Progenitor cell of endocrine pancreas (in vitro differentiated cells): ENCODE results near the gene TET2. TPM values are rescaled to one million over a fixed set of nuclear protein-coding genes. Genes with fewer than 3 reads are reported as not detected.

Experiments
- DNase-seq: peaks from one replicate; pipeline ENCODE4 v3.0.0; 2021; ENCODE audit warnings: low spot score; ENCODE audit not compliant: unreplicated experiment
- H3K27ac Mint-ChIP-seq: 2 replicates; pipeline ENCODE4 v1.8.0; 2021; ENCODE audit warnings: mild to moderate bottlenecking, moderate library complexity, mixed read lengths
- H3K27me3 Mint-ChIP-seq: 2 replicates; pipeline ENCODE4 v1.8.0; 2021; ENCODE audit warnings: mixed read lengths
- H3K36me3 Mint-ChIP-seq: 2 replicates; pipeline ENCODE4 v1.8.0; 2022; ENCODE audit warnings: mixed read lengths; ENCODE audit not compliant: insufficient read depth
- H3K4me1 Mint-ChIP-seq: 2 replicates; pipeline ENCODE4 v1.8.0; 2021; ENCODE audit warnings: low read depth, mixed read lengths
- H3K4me3 Mint-ChIP-seq: 2 replicates; pipeline ENCODE4 v1.8.0; 2021; ENCODE audit warnings: low read depth, mild to moderate bottlenecking, moderate library complexity, mixed read lengths
- H3K9me3 Mint-ChIP-seq: 2 replicates; pipeline ENCODE4 v1.8.0; 2021; ENCODE audit warnings: low read depth, mixed read lengths
- CTCF ChIP-seq: fragments of 200-600 bp; sonication (generic); IDR thresholded peaks from one replicate; pipeline ENCODE4 v1.5.0; 2021; ENCODE audit warnings: antibody characterized with exemption, mild to moderate bottlenecking; ENCODE audit not compliant: unreplicated experiment
- total RNA-seq: library from RNA; stranded (reverse); gene quantifications from 2 replicates; pipeline ENCODE4 v1.2.1, GENCODE V29; 2021

TET2 gene
- total RNA-seq, 1 donor from 2014 or later = 37.2 TPM

GRCh38 chr4:105112274-105112673, 34.4 kb upstream of the TET2 start:
- no peak overlapping the region for H3K4me3 Mint-ChIP-seq
- H3K27ac Mint-ChIP-seq = no peak overlapping the region
- H3K9me3 Mint-ChIP-seq = no peaks in the 10 kb centered on the region
- no peak for DNase-seq
- TF ChIP-seq CTCF = no peak
- no peaks in the 10 kb centered on the region for H3K4me1 Mint-ChIP-seq
- H3K36me3 Mint-ChIP-seq = no peaks in the 10 kb centered on the region
- H3K27me3 Mint-ChIP-seq = peaks cover 3% of the 10 kb centered on the region

- H3K27ac Mint-ChIP-seq = no peak overlapping the region
Measured at GRCh38 chr4:105113800-105114199, 32.9 kb upstream of the TET2 start.

DNA sequence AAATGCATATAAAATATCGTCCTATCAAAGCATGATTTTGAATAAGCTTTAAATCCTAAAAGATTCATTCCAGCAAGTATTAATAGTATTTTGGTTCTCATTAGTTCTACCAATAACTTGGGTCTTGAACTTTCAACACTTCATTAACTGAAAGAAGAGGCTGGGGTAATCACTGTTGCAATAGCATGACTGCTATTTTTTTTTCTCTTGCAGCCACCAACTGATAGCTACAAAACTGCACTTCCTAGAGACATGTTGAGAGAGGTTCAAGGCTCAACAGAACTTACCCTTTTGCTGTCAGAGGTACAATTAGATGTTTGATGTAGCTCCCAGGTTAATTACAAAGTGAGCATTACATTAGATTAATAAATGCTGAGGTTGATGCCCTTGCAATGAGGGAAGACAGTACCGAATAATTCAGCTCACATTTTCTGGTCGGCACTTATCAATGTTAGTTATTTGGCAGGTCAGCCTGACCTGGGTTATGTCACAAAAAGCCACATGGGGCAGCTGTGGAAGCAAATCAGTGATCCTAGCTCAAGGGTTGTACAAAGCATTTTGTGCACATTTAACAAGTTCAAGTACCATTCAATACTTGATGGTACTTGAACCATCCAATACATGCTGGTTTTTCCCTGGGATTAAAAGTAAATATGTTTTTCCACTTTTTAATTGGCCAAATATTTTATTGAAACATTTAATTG, 29.9 kb upstream of the TET2 start:
- H3K4me3 Mint-ChIP-seq = no peak overlapping the region
- H3K27ac Mint-ChIP-seq = no peak overlapping the region
- TF ChIP-seq CTCF = no peak
- H3K27me3 Mint-ChIP-seq = peaks cover 3% of the 10 kb centered on the region
- no peaks in the 10 kb centered on the region for H3K36me3 Mint-ChIP-seq
- H3K4me1 Mint-ChIP-seq = no peaks in the 10 kb centered on the region
- H3K9me3 Mint-ChIP-seq = no peaks in the 10 kb centered on the region
- no peak for DNase-seq

More at GRCh38 chr4:105113800-105114199, 32.9 kb upstream of the TET2 start:
- Mint-ChIP-seq H3K27me3 (peaks cover 3% of the 10 kb centered on the region), H3K4me1 (no peaks in the 10 kb centered on the region), H3K9me3 (no peaks in the 10 kb centered on the region), H3K4me3 (no peak overlapping the region), H3K36me3 (no peaks in the 10 kb centered on the region)
- no peak for TF ChIP-seq CTCF
- DNase-seq = no peak

DNA sequence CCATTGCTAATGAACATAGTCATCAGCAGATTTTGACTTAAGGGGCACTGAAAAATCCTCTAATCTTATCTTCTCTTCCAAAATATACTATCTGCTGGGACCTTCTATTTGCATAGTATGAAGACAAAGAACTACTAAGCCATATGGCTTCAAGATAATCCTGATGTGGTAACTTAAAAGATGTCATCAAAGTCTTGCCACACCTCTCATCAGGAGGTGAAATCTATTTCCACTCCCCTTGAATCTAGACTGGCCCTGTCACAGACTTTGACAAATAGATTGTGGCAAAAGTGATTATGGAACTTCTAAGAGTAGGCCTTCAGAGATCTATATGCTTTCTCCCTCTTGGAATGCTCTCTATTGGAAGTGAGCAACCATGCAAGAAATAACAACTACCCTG, 27.3 kb upstream of the TET2 start:
- Mint-ChIP-seq H3K4me3 (no peak overlapping the region), H3K4me1 (no peaks in the 10 kb centered on the region), H3K27me3 (peaks cover 3% of the 10 kb centered on the region), H3K27ac (no peak overlapping the region), H3K9me3 (no peaks in the 10 kb centered on the region), H3K36me3 (no peaks in the 10 kb centered on the region)
- DNase-seq = no peak
- TF ChIP-seq CTCF = no peak

DNA sequence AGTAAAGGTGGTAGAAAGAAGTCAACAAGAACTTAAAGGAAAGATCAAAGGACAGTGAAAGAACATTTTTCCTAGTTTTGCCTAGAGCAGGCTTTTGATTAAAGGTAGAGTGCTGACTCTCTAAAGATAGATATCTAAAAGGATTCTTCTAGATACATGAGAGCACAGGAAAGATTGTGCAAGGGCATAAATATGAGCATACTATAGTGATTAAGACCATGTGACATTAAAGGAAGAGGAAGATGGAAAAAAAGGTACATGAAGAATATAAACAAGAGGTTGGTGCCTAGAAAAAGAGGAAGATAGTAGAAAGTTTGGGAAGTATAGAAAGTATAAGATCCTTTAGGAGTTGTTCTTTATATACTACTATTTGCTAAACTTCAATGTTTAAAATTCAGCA, 26.1 kb upstream of the TET2 start:
- no peak overlapping the region for H3K27ac Mint-ChIP-seq
- DNase-seq = no peak
- no peaks in the 10 kb centered on the region for H3K36me3 Mint-ChIP-seq
- H3K27me3 Mint-ChIP-seq = peaks cover 2% of the 10 kb centered on the region
- no peak for TF ChIP-seq CTCF
- H3K9me3 Mint-ChIP-seq = no peaks in the 10 kb centered on the region
- H3K4me1 Mint-ChIP-seq = no peaks in the 10 kb centered on the region
- H3K4me3 Mint-ChIP-seq = no peak overlapping the region
